ENCODE data around the gene IMPDH1.

The IMPDH1 gene

DNA sequence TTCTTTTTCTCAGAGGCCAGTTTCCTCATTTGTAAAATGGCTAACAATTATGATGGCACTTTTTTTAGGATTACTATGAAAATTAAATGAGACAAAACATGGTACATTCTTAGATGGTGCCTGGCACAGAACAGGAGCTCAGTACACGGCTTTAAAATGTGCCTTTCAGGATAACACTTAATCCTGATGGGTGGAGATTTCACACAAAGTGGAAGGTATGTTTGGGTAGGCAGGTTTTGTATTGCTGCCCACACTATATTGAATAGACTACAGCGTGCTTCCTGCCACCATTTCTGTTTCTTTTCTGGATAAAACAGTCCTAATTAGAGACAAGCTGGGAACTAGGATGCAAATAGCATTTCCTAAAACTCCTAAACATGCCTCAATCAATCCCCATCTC lies 22.0 kb upstream of the IMPDH1 start:
- no peak for DNase-seq (ENCODE audit: low read depth)
- TF ChIP-seq, protein P1, sequence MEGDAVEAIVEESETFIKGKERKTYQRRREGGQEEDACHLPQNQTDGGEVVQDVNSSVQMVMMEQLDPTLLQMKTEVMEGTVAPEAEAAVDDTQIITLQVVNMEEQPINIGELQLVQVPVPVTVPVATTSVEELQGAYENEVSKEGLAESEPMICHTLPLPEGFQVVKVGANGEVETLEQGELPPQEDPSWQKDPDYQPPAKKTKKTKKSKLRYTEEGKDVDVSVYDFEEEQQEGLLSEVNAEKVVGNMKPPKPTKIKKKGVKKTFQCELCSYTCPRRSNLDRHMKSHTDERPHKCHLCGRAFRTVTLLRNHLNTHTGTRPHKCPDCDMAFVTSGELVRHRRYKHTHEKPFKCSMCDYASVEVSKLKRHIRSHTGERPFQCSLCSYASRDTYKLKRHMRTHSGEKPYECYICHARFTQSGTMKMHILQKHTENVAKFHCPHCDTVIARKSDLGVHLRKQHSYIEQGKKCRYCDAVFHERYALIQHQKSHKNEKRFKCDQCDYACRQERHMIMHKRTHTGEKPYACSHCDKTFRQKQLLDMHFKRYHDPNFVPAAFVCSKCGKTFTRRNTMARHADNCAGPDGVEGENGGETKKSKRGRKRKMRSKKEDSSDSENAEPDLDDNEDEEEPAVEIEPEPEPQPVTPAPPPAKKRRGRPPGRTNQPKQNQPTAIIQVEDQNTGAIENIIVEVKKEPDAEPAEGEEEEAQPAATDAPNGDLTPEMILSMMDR (conservative IDR thresholded peaks at IDR 0.05; ENCODE audit: low read length), result no peak
- no peak overlapping the region for H3K4me3 ChIP-seq (ENCODE audit: low read length)

DNA sequence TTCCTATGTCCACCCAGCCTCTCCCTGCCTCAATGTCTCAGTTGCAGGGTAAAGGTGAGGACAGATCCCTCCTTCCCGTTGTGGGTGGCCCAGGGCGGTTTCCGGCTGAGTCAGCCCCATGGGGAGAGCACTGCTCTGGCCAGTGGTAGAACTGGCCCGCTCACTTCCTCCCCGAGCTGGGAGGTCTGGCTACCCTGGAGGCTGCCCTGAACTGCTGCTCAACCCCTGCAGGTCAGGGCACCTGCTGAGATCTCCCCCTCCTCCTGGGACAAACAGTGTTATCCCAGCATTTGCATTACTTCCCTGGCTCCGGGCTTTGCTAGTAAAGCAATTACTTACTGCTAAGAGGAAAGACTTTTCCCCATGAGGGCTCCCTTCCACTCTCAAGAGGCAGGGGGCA lies 21.4 kb upstream of the IMPDH1 start:
- TF ChIP-seq, protein P1 (conservative IDR thresholded peaks at IDR 0.05; ENCODE audit: low read length), result no peak
- DNase-seq (ENCODE audit: low read depth), result no peak
- no peak overlapping the region for H3K4me3 ChIP-seq (ENCODE audit: low read length)

DNA sequence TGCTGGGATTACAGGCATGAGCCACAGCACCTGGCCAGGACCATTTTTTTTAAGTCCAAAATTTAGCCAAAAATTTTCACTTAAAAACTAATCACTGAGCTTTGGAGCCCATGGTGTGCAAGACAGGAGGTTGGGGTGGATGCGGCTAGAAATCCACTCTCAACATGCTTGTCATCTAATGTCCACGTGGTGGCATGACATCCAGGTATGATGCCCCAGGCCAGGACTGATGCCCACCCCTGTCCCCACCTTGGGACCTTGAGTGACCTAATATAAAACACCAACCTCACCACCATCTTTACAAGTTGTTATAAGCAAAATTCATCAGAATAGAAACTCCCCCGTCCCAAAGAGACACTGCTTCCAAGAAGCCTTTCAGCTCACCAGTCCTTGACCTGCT lies 20.4 kb upstream of the IMPDH1 start:
- TF ChIP-seq, protein P1 (conservative IDR thresholded peaks at IDR 0.05; ENCODE audit: low read length), result no peak
- no peak for DNase-seq (ENCODE audit: low read depth)
- no peak overlapping the region for H3K4me3 ChIP-seq (ENCODE audit: low read length)

DNA sequence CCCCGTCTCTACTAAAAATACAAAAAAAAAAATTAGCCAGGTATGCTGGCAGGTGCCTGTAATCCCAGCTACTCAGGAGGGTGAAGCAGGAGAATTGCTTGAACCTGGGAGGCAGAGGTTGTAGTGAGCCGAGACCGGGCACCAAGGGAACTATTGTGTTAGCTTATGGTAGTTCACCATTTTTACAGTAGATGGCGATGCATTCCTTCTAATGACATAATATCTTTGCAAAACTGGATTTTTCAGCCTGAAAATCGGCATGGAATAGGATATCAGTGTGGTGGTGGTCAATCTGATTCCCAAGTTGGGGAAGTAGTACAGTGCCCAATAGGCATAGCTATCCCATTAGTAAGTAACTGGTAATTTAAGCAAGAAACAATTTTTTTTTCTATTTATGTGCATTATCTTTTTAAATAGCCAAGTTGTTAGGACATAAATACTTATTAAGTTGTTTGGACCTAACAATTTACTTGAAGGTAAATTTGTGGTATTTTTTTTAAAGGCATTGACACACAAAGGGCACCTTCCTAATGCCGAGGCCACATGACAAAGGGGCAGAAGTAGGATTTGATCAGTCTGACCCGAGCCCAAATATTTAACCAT lies 17.6 kb upstream of the IMPDH1 start:
- DNase-seq (ENCODE audit: low read depth), result peak; percentile 58
- no peak overlapping the region for H3K4me3 ChIP-seq (ENCODE audit: low read length)
- TF ChIP-seq, protein P1 (conservative IDR thresholded peaks at IDR 0.05; ENCODE audit: low read length), result peak; percentile 78

DNA sequence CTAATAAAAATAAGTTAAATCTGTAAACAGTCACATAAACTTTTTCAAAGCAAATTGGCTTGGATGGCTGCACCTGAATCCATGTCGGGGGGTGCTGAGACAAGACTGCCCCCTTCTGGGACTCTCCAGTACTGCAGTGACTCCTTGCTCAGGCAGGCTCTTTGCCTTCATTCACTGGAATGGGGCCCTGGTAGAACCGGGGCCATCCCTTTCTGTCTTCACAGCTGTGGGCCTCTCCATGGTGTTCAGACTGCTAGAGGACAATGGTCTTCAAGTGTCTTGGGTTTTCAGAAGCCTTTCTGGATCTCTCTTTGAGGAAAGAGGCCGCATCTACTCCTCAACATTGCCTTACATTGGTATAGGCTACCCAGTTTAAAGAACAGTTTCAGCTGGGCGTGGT lies 16.1 kb upstream of the IMPDH1 start:
- no peak overlapping the region for H3K4me3 ChIP-seq (ENCODE audit: low read length)
- TF ChIP-seq, protein P1 (conservative IDR thresholded peaks at IDR 0.05; ENCODE audit: low read length), result peak; percentile 95
- peak; percentile 48 for DNase-seq (ENCODE audit: low read depth)

DNA sequence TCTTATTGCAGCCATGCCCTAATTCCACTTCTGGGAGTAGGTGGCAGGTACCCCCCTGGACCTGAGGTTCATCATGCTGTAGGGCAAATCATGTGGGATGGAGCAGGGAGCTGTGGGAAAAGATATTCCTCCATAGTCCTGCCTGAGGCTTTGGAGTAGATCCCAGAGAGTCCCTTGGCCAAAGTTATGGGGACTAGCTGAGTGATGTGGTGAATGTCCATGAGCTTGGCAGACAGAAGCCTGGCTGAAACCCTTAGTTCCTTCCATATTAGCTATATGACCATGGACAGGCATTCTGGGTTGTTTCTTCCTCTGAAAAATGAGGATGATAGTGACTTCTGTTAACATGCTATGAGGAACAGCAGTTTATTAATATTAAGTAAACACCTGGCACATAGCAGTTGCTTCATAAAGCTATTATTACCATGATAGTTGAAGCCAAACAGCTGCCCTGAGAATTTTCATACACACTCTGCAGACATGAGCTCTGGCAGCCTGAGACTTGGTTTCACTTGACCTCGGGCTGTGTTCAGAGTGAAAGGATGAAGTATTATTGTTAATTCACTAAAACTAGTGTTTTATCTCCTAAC lies 15.0 kb upstream of the IMPDH1 start:
- TF ChIP-seq, protein P1 (conservative IDR thresholded peaks at IDR 0.05; ENCODE audit: low read length), result no peak
- H3K4me3 ChIP-seq (ENCODE audit: low read length), result no peak overlapping the region
- no peak for DNase-seq (ENCODE audit: low read depth)

DNA sequence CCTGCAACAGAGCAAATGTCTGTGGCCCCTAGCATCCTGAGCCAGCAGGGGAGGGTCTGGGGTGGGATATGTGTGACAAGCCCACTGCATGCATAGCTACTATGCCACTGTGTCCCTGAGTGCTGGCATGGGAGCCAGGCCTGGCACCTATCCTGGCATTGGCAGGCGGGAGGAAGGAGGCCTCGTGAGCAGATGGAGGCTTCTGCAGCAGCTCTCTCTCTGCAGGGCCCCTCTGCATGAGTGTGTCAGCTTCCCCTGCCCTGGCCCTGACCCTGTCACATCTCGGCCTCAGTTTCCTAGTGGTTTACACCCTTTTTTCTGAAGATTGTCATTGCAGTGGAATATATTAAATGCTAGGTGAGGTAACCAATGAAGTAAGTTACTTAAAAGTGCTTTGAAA lies 13.1 kb upstream of the IMPDH1 start:
- H3K4me3 ChIP-seq (ENCODE audit: low read length), result no peak overlapping the region
- DNase-seq (ENCODE audit: low read depth), result no peak
- TF ChIP-seq, protein P1 (conservative IDR thresholded peaks at IDR 0.05; ENCODE audit: low read length), result no peak
